Endothelial cell (in vitro differentiated cells): ENCODE data around the gene ANKRD29. TPM values are rescaled to one million over a fixed set of nuclear protein-coding genes. Genes with fewer than 3 reads are reported as not detected.

Experiments
- DNase-seq: peaks from one replicate; pipeline ENCODE4 v3.0.0; 2021; ENCODE audit warnings: low spot score
- H3K27ac Mint-ChIP-seq: one replicate; pipeline ENCODE4 v1.8.0; 2021; ENCODE audit warnings: mixed read lengths, inconsistent platforms; ENCODE audit not compliant: unreplicated experiment
- H3K27me3 Mint-ChIP-seq: one replicate; pipeline ENCODE4 v1.8.0; 2021; ENCODE audit warnings: mild to moderate bottlenecking, moderate library complexity, mixed read lengths, inconsistent platforms; ENCODE audit not compliant: unreplicated experiment
- H3K36me3 Mint-ChIP-seq: one replicate; pipeline ENCODE4 v1.8.0; 2021; ENCODE audit warnings: mild to moderate bottlenecking, low read depth, mixed read lengths, inconsistent platforms; ENCODE audit not compliant: unreplicated experiment
- H3K4me1 Mint-ChIP-seq: one replicate; pipeline ENCODE4 v1.8.0; 2021; ENCODE audit warnings: mild to moderate bottlenecking, mixed read lengths, inconsistent platforms; ENCODE audit not compliant: unreplicated experiment
- H3K4me3 Mint-ChIP-seq: one replicate; pipeline ENCODE4 v1.8.0; 2021; ENCODE audit warnings: mild to moderate bottlenecking, mixed read lengths, inconsistent platforms; ENCODE audit not compliant: unreplicated experiment
- H3K9me3 Mint-ChIP-seq: one replicate; pipeline ENCODE4 v1.8.0; 2021; ENCODE audit warnings: mixed read lengths, inconsistent platforms; ENCODE audit not compliant: unreplicated experiment
- CTCF ChIP-seq: fragments of 200-600 bp; sonication (generic); IDR thresholded peaks from one replicate; pipeline ENCODE4 v1.5.0; 2021; ENCODE audit warnings: antibody characterized with exemption; ENCODE audit not compliant: unreplicated experiment
- total RNA-seq: library from RNA; stranded (reverse); fragmentation: NEBNext Ultra II Directional; extraction: Animal tissue kit (Norgen Biotek cat#: 25700); gene quantifications from one replicate; pipeline ENCODE4 v1.2.1, GENCODE V29; 2021; ENCODE audit not compliant: unreplicated experiment

Gene ANKRD29
- total RNA-seq, 1 donor from 2014 or later: not detected

DNA sequence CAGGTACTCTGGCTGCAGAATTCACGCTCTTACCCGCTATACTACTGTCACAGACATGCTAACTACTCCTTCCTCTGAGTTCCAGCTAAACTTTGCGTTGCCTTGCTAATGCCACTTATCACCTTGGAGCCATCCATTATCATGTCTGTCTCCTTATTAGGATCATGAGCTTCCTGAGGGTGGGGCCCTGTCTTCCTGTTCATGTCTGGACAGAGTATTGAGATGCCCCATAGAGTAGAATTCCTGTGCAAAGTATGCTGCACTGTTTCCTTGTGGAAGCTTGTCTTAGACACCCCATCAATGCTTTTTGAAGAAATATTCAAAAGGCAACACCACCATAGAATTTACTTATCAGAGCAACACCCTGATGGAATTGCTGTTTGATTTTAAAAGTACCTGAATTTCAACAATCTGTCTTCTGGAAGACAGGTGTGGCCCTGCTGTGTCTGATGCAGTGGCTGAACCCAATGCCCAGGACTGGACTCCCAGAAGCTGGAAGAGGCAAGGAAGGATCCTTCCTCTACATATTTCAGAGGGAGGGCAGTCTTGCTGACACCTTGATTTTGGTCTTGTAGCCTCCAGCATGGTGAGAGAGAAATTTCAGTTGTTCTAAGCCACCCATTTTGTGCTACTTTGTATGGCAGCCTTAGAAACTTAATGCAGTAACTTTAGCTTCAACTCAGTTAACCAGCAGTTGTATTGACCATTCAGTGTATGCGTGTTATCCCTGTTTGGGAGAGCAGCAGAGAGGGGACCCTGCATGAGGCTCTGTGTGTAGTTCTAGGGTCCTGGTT lies 32.1 kb upstream of the ANKRD29 start:
- Mint-ChIP-seq H3K27me3 (no peaks in the 10 kb centered on the region), H3K4me3 (no peak overlapping the region), H3K27ac (no peak overlapping the region), H3K36me3 (no peaks in the 10 kb centered on the region), H3K4me1 (no peaks in the 10 kb centered on the region), H3K9me3 (no peaks in the 10 kb centered on the region)
- no peak for DNase-seq
- TF ChIP-seq CTCF: no peak

DNA sequence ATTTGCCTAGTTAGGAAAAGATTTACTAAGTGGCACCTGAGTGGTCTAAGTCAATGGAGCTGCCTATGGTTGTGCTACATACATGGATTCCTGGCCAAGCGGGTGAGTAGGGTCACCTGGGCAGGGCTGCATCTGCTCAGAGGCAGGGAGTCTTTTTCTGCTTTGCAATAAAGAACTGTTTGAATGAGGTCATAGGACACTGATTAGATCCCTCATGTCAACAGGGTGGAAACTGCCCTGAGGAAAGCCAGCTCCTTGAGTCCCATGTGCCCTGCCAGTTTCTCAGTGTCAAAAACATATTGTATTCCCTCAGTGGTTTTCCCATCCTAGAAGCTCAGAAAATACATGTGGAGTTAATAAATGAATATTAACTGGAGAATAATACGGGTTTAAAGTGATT lies 31.1 kb upstream of the ANKRD29 start:
- TF ChIP-seq CTCF: no peak
- Mint-ChIP-seq H3K9me3 (no peaks in the 10 kb centered on the region), H3K27me3 (no peaks in the 10 kb centered on the region), H3K27ac (no peak overlapping the region), H3K4me1 (peaks cover 3% of the 10 kb centered on the region), H3K4me3 (no peak overlapping the region), H3K36me3 (no peaks in the 10 kb centered on the region)
- DNase-seq: no peak

- no peaks in the 10 kb centered on the region for H3K9me3 Mint-ChIP-seq
- no peak overlapping the region for H3K27ac Mint-ChIP-seq
- H3K27me3 Mint-ChIP-seq: no peaks in the 10 kb centered on the region
- DNase-seq: no peak
- H3K36me3 Mint-ChIP-seq: no peaks in the 10 kb centered on the region
- no peak overlapping the region for H3K4me3 Mint-ChIP-seq
- H3K4me1 Mint-ChIP-seq: peaks cover 5% of the 10 kb centered on the region
- no peak for TF ChIP-seq CTCF
Measured at GRCh38 chr18:23690505-23691068, 27.9 kb upstream of the ANKRD29 start.

DNA sequence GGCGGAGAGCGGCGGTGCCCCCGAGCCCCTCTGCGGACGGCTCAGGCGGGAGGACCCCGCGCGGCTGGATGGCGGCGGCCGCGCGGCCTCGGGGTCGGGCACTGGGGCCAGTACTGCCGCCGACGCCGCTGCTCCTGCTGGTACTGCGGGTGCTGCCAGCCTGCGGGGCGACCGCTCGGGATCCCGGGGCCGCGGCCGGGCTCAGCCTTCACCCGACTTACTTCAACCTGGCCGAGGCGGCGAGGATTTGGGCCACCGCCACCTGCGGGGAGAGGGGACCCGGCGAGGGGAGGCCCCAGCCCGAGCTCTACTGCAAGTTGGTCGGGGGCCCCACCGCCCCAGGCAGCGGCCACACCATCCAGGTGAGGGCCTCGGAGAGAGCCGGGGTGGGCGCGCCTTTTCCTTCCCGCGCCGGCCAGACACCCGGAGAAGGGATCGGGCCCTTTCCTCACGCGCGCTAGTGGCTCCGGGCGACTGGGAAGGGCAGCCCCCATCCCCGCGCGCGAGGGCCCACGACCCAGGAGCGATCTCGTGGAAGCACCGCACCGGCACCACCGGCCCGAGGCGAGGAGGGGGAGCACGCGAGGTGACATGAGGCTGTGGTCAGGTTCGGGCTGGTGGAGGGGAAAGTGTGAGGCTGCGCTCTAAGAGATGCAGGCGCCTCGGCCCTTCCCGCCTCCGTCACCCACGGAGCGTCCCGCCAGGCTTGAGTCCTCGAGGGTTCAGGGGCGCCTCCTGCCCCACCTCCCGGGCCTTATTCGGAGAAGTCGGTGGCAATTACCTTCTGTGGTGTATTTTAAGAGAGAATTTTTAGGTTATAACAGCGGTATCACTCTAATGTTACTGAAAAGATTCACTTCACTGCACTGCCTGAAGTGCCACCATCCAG lies 27.1 kb upstream of the ANKRD29 start:
- Mint-ChIP-seq H3K9me3 (no peaks in the 10 kb centered on the region), H3K27me3 (no peaks in the 10 kb centered on the region)

More for the DNA sequence above, 27.1 kb upstream of the ANKRD29 start:
- peaks cover 5% of the 10 kb centered on the region for H3K4me1 Mint-ChIP-seq
- DNase-seq: peak; percentile 14
- H3K36me3 Mint-ChIP-seq: no peaks in the 10 kb centered on the region
- H3K4me3 Mint-ChIP-seq: no peak overlapping the region
- H3K27ac Mint-ChIP-seq: no peak overlapping the region
- TF ChIP-seq CTCF: no peak
